HPDE6-E6E7 (cell line): Measurements from ENCODE around the gene PTX3.

Experiments
- DNase-seq: peaks from one replicate; pipeline ENCODE4 v3.0.0; 2011; ENCODE audit warnings: missing footprints; ENCODE audit errors: extremely low spot score

The PTX3 gene

DNA sequence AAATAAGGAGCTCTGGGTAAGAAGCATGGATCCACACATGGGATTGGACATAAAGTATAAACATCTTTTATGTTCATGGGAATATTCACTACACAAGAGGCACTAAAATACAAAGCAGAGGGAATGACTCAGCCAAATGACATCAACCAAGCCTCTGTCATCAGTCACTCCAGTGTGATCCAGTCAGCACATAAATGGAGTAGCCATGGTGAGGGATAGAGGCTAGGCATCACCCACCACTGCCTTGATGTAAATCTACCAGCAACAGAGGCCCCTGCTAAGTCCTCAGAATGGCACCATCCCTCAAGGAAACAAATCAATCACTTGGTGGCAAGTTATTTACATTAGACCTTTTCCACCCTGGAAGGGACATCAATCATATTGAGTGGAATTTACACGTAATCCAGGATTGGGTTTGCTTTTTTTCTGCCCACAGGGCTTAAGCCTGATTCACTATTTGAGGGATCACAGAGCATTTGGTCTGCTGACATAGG, 39.3 kb downstream of the PTX3 start:
- DNase-seq = no peak

DNA sequence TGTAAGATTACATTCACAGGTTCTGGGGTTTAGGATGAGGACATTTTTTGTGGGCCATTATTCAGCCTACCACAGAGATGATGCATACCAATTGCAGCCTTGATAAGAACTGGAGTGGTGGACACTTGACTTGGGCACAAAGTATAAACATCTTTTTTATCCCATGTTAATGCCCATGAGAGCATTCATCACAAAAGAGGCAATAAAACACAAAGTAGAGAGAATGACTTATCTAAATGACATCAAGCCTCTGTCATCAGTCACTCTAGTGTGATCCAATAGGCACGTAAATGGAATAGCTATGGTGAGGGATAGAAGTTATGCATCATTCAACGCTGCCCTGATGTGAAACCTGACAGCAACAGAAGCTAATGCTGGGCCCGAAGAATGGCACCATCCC, 40.8 kb downstream of the PTX3 start:
- no peak for DNase-seq

DNA sequence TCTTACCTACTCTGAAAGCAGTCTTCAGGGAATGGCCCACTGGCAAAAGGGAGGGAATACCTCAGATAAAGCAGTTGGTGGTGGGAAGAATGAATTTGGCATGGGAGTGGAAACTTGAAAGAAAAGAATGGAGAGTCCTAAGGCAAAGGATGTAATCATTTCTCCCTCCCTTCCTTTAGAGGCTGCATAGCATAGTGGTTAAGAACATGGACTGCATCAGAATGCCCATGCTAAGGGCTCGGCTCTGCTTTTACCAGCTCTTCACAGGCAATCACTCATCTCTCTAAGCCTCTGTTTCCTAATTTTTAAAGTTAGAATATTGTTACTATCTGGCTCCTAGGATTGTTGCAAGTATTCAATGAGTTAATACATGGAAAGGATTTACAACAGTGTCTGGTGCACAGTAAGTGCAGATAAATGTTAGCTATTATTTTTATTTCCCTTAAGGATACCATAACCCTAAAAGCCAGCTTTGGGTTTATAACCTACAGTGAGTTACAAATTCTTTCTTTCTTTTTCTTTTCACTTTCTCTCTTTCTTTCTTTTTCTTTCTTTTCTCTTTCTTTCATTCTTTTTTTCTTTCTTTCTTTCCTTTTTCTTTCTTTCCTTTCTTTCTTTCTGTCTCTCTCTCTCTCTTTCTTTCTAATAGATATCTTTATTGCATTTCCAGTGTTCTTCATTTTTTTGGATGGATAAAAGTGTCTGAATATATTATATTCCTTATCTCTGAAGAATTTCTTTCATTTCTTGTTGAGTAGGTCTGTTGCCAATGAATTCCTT, 43.0 kb downstream of the PTX3 start:
- no peak for DNase-seq

DNA sequence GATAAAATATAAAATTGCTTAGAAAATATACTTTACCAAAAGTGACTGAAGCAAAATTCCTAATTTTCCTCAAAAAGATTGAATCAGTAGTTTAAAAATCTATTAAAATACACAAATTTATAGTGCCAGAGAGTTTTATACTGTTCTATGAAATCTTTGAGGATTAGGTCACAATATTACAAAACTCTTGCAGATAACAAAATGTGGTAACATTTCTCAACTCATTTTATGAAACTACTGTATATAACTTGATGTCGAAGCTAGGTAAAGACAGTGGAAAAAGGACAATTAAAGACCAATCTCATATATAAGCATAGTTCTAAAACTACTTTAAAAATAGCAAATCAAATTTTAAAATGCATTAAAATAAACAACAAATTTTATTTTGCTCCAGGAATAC, 50.7 kb downstream of the PTX3 start:
- no peak for DNase-seq

DNA sequence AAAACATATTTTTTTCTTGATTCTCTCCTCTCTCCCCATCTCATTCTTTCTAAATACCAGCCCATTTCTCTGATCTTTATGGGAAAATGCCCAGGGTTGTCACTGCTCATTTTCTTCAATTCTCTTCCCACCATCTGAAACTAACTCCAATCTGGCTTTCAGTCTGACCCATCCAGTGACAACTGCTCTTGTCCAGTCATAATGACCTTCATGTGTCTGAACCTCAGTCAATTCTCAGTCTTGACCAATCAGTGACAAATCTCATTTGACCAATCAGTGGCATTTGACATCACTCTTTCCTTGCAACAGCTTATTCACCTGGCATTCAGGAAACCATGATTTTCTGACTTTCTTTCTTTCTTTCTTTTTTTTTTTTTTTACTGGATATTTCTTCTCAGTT, 51.5 kb downstream of the PTX3 start:
- no peak for DNase-seq

DNA sequence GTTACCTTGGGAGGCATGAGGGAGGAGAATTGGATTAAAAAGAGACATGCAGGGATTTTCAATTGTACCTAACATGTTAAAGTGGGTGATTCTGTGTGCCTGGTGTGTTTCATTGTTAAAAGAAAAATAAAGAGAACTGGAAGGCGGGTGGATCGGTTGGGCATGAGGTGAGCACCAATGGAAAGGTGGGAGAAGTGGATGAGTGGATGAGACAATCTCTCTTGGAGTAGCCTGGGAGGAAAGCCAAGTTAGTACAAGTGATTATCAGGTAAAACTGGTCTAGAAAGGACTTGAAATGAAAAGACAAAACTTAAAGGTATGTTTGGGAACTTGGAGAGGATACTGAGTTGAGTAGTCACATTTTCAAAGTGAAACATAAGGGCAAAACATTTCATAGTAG, 54.5 kb downstream of the PTX3 start:
- no peak for DNase-seq
